Activated CD4-positive, CD25-positive, alpha-beta regulatory T cell (primary cell): ENCODE results near the gene COL26A1.
A peak's percentile ranks its signal among the peaks of the same experiment; 100 is the strongest.
"Not testable (repeated sequence)": the region's sequence is repeated elsewhere in the genome, so short reads cannot be mapped to it uniquely, and the experiment has no call there.

ENCODE experiments used
- DNase-seq, 4 experiments: peaks; one replicate each; lab custom pipeline; 2025; lab: John Stamatoyannopoulos, UW

COL26A1 gene

GRCh38 chr7:101362334-101363195 is at the start of gene COL26A1:
COL26A1 (plus strand) TSS chr7:101362875; CDS start chr7:101363033, 158 bp downstream.
- no peak for DNase-seq

GRCh38 chr7:101315336-101315735 is 47.3 kb upstream of the COL26A1 start:
- peak in 3 of 4 experiments; percentile 9 to 18 (median 11) for DNase-seq

- no peak for DNase-seq
Measured at GRCh38 chr7:101319401-101319800, 43.3 kb upstream of the COL26A1 start.

- peak; percentile 62 to 81 (median 68) for DNase-seq
Measured at GRCh38 chr7:101321491-101322401, 40.9 kb upstream of the COL26A1 start, which contains the start of gene IFT22. IFT22 (minus strand) TSS chr7:101321812; CDS start chr7:101321709, 103 bp downstream.

GRCh38 chr7:101328159-101328558 is 34.5 kb upstream of the COL26A1 start:
- no peak for DNase-seq

DNA sequence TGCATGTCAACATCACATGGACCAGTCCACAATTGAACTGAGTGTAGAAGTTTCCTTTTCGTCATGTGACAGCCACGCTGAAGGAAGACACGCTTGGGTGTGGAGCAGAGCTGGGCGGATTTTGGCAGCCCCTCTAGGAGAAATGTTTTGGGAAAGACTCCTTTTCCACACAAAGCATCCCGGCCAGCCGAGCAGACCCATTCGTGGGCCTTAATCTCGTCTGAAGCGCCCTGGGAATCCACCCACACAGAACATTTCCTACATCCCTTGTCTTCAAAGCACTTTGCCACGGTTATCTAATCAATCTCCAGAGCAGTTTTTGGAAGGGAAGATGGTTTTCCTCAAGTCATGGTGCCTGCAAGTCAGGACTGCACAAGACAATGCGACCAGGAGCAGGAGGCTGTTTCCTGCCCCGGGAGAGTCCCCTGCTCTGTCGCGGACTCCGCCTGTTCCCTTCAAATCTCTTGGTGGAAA is 32.6 kb upstream of the COL26A1 start:
- DNase-seq = no peak

DNA sequence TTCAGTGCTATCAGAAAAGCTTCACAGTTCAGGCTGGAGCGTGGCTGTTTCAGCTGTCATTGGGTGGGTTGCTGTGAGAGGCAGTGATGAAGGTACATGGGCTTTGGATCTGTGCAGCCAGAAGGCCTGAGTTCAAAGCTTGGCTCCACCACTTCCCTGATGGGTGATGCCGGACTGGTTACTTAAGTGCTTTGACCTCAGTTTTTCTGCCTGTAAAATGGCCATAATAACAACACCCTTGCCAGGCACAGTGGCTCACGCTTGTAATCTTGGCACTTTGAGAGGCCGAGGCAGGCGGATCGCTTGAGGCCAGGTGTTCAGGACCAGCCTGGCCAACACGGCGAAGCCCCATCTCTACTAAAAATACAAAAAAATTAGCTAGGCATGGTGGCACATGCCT is 30.6 kb upstream of the COL26A1 start:
- DNase-seq = no peak

DNA sequence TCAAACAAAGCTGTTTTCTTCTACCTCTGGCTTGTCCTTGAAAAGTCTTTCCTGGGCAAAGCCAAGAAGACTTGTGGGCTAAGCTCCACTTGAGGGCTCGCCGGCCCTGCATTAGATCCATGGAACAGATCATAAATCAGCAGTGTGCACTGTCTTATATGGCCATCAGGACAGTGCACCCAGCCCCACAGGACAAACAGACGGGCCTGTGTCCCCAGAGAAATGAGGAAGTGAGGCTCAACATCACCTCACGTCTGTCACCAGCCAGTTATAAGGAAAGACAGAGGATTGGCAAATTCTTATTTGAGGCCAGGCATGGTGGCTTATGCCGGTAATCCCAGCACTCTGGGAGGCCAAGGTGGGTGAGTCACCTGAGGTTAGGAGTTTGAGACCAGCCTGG is 28.8 kb upstream of the COL26A1 start:
- no peak for DNase-seq

DNA sequence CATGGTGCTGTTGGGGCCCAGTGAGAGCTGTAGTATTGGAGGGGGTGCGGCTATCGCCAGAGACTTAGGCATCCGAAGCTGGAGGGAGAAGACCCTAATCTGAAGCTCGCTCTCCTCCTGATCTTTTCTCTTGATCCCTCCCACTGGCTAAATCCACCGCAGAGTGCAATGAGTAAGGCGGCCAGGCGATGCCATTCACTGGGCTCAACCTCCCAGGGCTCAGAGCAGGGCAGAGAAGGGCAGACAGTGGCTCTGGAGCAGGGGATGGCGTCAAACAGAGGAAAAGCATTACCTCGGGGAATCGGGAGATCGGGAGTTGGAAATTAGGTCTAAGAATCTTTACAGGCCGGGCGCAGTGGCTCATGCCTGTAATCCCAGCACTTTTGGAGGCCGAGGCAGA is 22.3 kb upstream of the COL26A1 start:
- DNase-seq = no peak

GRCh38 chr7:101342892-101343291 is 19.8 kb upstream of the COL26A1 start:
- no peak for DNase-seq

GRCh38 chr7:101347477-101347876 is 15.2 kb upstream of the COL26A1 start:
- DNase-seq = no peak

DNA sequence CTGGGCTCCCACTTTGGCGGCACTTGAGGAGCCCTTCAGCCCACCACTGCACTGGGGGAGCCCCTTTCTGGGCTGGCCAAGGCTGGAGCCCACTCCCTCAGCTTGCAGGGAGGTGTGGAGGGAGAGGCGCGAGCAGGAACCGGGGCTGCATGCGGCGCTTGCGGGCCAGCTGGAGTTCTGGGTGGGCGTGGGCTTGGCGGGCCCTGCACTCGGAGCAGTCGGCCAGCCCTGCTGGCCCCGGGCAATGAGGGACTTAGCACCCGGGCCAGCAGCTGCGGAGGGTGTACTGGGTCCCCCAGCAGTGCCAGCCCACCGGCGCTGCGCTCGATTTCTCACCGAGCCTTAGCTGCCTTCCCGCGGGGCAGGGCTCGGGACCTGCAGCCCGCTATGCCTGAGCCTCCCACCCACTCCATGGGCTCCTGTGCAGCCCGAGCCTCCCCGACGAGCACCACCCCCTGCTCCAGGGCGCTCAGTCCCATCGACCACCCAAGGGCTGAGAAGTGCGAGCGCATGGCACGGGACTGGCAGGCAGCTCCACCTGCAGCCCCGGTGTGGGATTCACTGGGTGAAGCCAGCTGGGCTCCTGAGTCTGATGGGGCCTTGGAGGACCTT is 14.1 kb upstream of the COL26A1 start:
- DNase-seq = not testable (repeated sequence)

DNA sequence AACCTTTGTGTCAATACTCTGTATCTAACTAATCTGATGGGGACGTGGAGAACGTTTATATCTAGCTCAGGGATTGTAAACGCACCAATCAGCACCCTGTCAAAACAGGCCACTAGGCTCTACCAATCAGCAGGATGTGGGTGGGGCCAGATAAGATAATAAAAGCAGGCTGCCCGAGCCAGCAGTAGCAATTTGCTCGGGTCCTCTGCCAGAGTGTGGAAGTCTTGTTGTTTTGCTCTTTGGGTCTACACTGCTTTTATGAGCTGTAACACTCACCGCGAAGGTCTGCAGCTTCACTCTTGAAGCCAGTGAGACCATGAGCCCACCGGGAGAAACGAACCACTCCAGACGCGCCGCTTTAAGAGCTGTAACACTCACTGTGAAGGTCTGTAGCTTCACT is 13.4 kb upstream of the COL26A1 start:
- not testable (repeated sequence) for DNase-seq

- DNase-seq = no peak
Measured at GRCh38 chr7:101352920-101353308, 9.8 kb upstream of the COL26A1 start.

DNA sequence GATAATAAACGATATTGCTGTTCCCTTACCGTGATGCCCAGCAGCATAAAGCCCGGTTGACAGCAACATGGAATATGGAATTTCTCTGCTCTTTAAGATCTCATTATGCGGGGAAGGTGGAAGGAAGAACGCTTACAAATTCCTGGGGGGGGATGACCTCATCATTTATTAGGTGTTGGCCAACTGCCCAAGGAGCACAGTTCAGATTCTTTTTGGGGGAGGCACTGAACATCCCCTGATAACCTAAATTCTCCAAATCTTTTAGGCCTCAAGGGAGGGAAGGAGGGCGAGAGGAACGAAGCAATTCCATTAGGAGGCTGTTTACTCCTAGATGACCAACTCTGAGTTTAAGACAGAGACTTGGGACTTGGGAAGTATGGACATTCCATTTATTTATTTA is 5.2 kb upstream of the COL26A1 start:
- no peak for DNase-seq

- DNase-seq = no peak
Measured at GRCh38 chr7:101363196-101363733, 590 bp downstream of the COL26A1 start.

DNA sequence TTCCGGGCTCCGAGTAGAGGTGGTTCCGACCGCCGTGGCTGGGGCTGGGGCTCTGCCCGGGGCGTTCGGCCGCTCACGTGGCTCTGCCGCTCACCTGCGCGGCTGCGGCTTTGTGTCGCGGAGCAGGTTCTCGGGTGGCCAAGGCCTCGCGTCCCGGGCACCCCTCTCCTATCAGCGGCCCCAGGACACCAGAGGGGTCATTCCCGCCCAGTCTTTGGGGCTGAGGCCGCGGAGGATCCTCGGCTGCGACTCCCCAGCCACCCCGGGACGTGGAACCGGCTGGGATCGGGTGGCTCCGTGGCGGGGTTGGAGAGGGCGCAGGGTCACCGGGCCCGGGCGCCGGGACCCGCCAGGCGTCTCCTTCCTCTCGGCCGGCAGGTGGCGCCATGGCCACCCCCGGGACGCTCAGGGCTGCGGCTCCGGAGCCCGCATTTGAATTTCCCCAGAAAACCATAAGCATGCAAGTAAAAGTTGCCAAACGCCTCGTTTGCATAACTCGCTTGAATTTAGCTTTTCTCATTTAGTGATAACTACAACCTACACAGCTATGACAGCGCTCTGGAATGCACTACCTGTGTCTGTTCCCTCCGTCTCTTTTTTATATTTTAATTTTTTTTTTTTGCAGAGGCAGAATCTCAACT is 1.2 kb downstream of the COL26A1 start:
- peak; percentile 17 to 41 (median 37) for DNase-seq

DNA sequence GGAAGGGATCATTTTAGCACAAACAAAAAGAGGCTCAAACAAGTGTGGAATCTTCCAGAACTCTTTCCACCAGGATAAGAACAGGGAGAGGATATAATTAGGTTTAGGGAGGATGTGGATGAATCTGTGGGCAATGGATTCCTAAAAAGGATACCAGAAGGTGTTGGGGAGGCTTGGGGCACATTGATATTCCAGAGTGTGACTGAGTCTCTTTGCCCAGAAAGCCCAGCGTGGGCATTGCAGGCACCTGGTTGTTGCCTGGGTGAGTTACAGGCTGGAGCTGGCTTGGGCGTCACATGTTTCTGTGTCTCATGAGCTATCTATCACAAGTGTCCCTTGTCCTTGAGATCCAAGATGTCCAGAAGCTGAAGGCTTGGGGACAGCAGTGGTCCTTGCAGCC is 3.3 kb downstream of the COL26A1 start:
- no peak for DNase-seq

DNA sequence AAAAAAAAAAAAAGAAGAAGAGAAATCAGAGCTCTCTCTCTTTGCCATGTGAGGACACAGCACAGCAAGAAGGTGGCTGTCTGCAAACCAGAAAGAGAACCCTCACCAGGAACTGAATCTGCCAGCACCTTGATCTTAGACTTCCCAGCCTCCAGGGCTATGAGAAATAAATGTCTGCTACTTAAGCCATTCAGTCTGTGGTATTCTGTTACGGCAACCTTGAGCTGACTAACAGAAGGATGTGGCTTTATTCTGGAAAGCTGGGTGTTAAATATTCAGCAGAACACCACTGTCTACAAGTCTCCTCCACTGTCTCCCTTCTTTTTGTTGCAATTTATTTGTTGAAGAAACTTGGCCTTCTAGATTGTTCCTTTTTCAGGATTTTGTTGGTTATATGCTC is 5.0 kb downstream of the COL26A1 start:
- DNase-seq = no peak

GRCh38 chr7:101368422-101369165 is 5.9 kb downstream of the COL26A1 start:
- DNase-seq = no peak

GRCh38 chr7:101370836-101371235 is 8.2 kb downstream of the COL26A1 start:
- DNase-seq = no peak
